Activated B cell treated with CpG ODN at 0.5 μM for 24 hours (primary cell): Measurements from ENCODE around the gene TRIM41. TPM values are rescaled to one million over a fixed set of nuclear protein-coding genes. Genes with fewer than 3 reads are reported as not detected.
A peak's percentile ranks its signal among the peaks of the same experiment; 100 is the strongest.

Experiments
- ATAC-seq: fragments of 200-7000 bp; cut with Tn5 transposase; one replicate; pipeline ENCODE4 v1.10.0; 2021; ENCODE audit warnings: low read depth, mild to moderate bottlenecking, moderate library complexity
- CTCF ChIA-PET: fragments of 350-600 bp; sonication (Branson Sonifier 250); formaldehyde crosslinking; loops from one replicate; lab custom pipeline; 2021; ENCODE audit warnings: antibody characterized with exemption; lab: Charles Lee
- POLR2A ChIA-PET: fragments of 350-600 bp; sonication (Branson Sonifier 250); formaldehyde crosslinking; loops from one replicate; lab custom pipeline; 2021; ENCODE audit warnings: antibody characterized with exemption; lab: Charles Lee
- DNase-seq: peaks from one replicate; pipeline ENCODE4 v3.0.0; 2022
- H3K27ac Mint-ChIP-seq: one replicate; pipeline ENCODE4 v1.8.0; 2020; ENCODE audit warnings: mixed read lengths
- H3K27me3 Mint-ChIP-seq: one replicate; pipeline ENCODE4 v1.8.0; 2021; ENCODE audit warnings: mixed read lengths
- H3K36me3 Mint-ChIP-seq: one replicate; pipeline ENCODE4 v1.8.0; 2021; ENCODE audit warnings: low read depth, mixed read lengths
- H3K4me1 Mint-ChIP-seq: one replicate; pipeline ENCODE4 v1.8.0; 2021; ENCODE audit warnings: mixed read lengths
- H3K4me3 Mint-ChIP-seq: one replicate; pipeline ENCODE4 v1.8.0; 2020; ENCODE audit warnings: mild to moderate bottlenecking, mixed read lengths
- H3K9me3 Mint-ChIP-seq: one replicate; pipeline ENCODE4 v1.8.0; 2020; ENCODE audit warnings: mixed read lengths
- CTCF ChIP-seq: fragments of 200-600 bp; IDR thresholded peaks from one replicate; pipeline ENCODE4 v1.8.0; 2022; ENCODE audit warnings: antibody characterized with exemption, mild to moderate bottlenecking
- intact Hi-C: fragments of 100-400 bp; cut with micrococcal nuclease; formaldehyde crosslinking; loops from one replicate; pipeline ENCODE4 v1.15.1; 2024
- total RNA-seq: library from RNA; stranded (reverse); gene quantifications from 2 replicates; pipeline ENCODE4 v1.2.3, GENCODE V29; 2022

Gene TRIM41
- total RNA-seq, 1 donor from 2014 or later: 39.6 TPM

- Mint-ChIP-seq H3K27ac (peak overlapping the region; percentile 53), H3K4me1 (peaks cover 47% of the 10 kb centered on the region), H3K36me3 (peaks cover 17% of the 10 kb centered on the region), H3K27me3 (peaks cover 8% of the 10 kb centered on the region), H3K9me3 (no peaks in the 10 kb centered on the region), H3K4me3 (no peak overlapping the region)
- ATAC-seq: no peak
- ChIA-PET POLR2A (interaction anchor here (3.7 to 12.0 kb wide), 2 partner anchors 17 to 37 kb away, joined by 32 to 317 read pairs; partner anchors contain the start of genes TRIM41 and TRIM7), CTCF (interaction anchor here (1.7 kb wide), 1 partner anchor 402 kb away, joined by 5 read pairs; no protein-coding TSS in a partner anchor)
- intact Hi-C loops: no loop called here
- no peak for TF ChIP-seq CTCF
- no peak for DNase-seq
These were observed 37.1 kb upstream of the TRIM41 start for GRCh38 chr5:181186022-181186421.

- Mint-ChIP-seq H3K4me3 (peak overlapping the region; percentile 88), H3K4me1 (peaks cover 51% of the 10 kb centered on the region), H3K9me3 (no peaks in the 10 kb centered on the region), H3K36me3 (peaks cover 27% of the 10 kb centered on the region), H3K27ac (peak overlapping the region; percentile 98), H3K27me3 (peaks cover 11% of the 10 kb centered on the region)
- ATAC-seq (no peak), DNase-seq (no peak)
- ChIA-PET CTCF (interaction anchor here (1.3 to 2.6 kb wide), 2 partner anchors 15 to 20 kb away, joined by 6 to 7 read pairs; no protein-coding TSS in a partner anchor), POLR2A (interaction anchor here (0.6 to 12.0 kb wide), 8 partner anchors 14 to 74 kb away, joined by 3 to 317 read pairs (median 39); partner anchors contain the start of genes RACK1, TRIM41, TRIM52 and TRIM7)
- no peak for TF ChIP-seq CTCF
- intact Hi-C loops: no loop called here
These were observed 36.0 kb upstream of the TRIM41 start for GRCh38 chr5:181186986-181187499.

- ATAC-seq (no peak), DNase-seq (peak; percentile 58)
- intact Hi-C loops: loop anchor here (1.0 kb wide), 4 partner anchors 14 to 326 kb away; partner anchors contain the start of genes RACK1 and ZFP62
- Mint-ChIP-seq H3K27me3 (peaks cover 11% of the 10 kb centered on the region), H3K4me1 (peaks cover 51% of the 10 kb centered on the region), H3K27ac (peak overlapping the region; percentile 98), H3K4me3 (peak overlapping the region; percentile 88), H3K36me3 (peaks cover 28% of the 10 kb centered on the region), H3K9me3 (no peaks in the 10 kb centered on the region)
- ChIA-PET CTCF (interaction anchor here (1.2 to 2.6 kb wide), 4 partner anchors 11 to 37 kb away, joined by 3 to 7 read pairs (median 6); no protein-coding TSS in a partner anchor), POLR2A (interaction anchor here (0.6 to 12.0 kb wide), 11 partner anchors 15 to 377 kb away, joined by 3 to 317 read pairs (median 14); partner anchors contain the start of genes RACK1, TRIM41, TRIM52 and TRIM7)
- no peak for TF ChIP-seq CTCF
These were observed 35.4 kb upstream of the TRIM41 start for GRCh38 chr5:181187500-181188213.

- Mint-ChIP-seq H3K9me3 (no peaks in the 10 kb centered on the region), H3K27ac (peak overlapping the region; percentile 98), H3K36me3 (peaks cover 28% of the 10 kb centered on the region), H3K4me3 (peak overlapping the region; percentile 88), H3K4me1 (peaks cover 52% of the 10 kb centered on the region), H3K27me3 (peaks cover 11% of the 10 kb centered on the region)
- ATAC-seq (peak; percentile 7), DNase-seq (peak; percentile 72)
- intact Hi-C loops: loop anchor here (1.0 kb wide), 4 partner anchors 16 to 328 kb away; partner anchors contain the start of genes RACK1 and ZFP62
- ChIA-PET CTCF (interaction anchor here (0.9 to 3.4 kb wide), 5 partner anchors 9 to 36 kb away, joined by 3 to 17 read pairs (median 5); no protein-coding TSS in a partner anchor), POLR2A (interaction anchor here (0.7 to 12.0 kb wide), 15 partner anchors 14 to 385 kb away, joined by 3 to 317 read pairs (median 14); partner anchors contain the start of genes RACK1, TRIM41, TRIM52 and TRIM7)
- no peak for TF ChIP-seq CTCF
These were observed 34.2 kb upstream of the TRIM41 start for GRCh38 chr5:181188700-181189362.
